H1 (cell line): Measurements from ENCODE around the gene ASAP2. TPM values are rescaled to one million over a fixed set of nuclear protein-coding genes. Genes with fewer than 3 reads are reported as not detected.

Experiments
- CTCF ChIA-PET: fragments of 300-600 bp; sonication (Branson Sonifier 250); formaldehyde crosslinking; loops from one replicate; lab custom pipeline; 2021; ENCODE audit not compliant: partially characterized antibody; lab: Charles Lee
- POLR2A ChIA-PET: fragments of 300-600 bp; sonication (Branson Sonifier 250); formaldehyde crosslinking; loops from one replicate; lab custom pipeline; 2021; ENCODE audit warnings: inconsistent platforms; ENCODE audit not compliant: partially characterized antibody; lab: Charles Lee
- DNase-seq, 2 experiments: peaks; one replicate each; pipeline versions ENCODE4 v3.0.0 to v3.0.0-alpha.2; 2010 to 2022; ENCODE audit warnings: low spot score in 2 of 2, low read depth in 1 of 2, mixed read lengths in 1 of 2
- FAIRE-seq: peaks from 2 replicates; lab custom pipeline; 2011; peaks lifted over from hg19 to GRCh38; lab: Jason Lieb, UNC
- H2AFZ ChIP-seq: 2 replicates; pipeline ENCODE4 v1.8.1; 2012; ENCODE audit warnings: low read length, inconsistent platforms
- H2AK5ac ChIP-seq: 2 replicates; pipeline ENCODE4 v1.6.1; 2013; ENCODE audit warnings: low read depth, low read length
- H2BK120ac ChIP-seq: replicated peaks from 2 replicates; pipeline ENCODE3; 2013; ENCODE audit warnings: low read depth, low read length, inconsistent platforms
- H2BK12ac ChIP-seq: 2 replicates; pipeline ENCODE4 v1.6.1; 2013; ENCODE audit warnings: low read depth, low read length
- H2BK15ac ChIP-seq: 2 replicates; pipeline ENCODE4 v1.6.1; 2013; ENCODE audit warnings: low read length
- H2BK20ac ChIP-seq: 2 replicates; pipeline ENCODE4 v1.6.1; 2013; ENCODE audit warnings: low read length
- H2BK5ac ChIP-seq: 2 replicates; pipeline ENCODE4 v1.6.1; 2013; ENCODE audit warnings: low read depth, low read length
- H3K14ac ChIP-seq: 2 replicates; pipeline ENCODE4 v1.6.1; 2013; ENCODE audit warnings: inconsistent platforms; ENCODE audit not compliant: insufficient read length
- H3K18ac ChIP-seq: 2 replicates; pipeline ENCODE4 v1.6.1; 2013; ENCODE audit warnings: low read length; ENCODE audit errors: extremely low read depth
- H3K23ac ChIP-seq: 2 replicates; pipeline ENCODE4 v1.6.1; 2013; ENCODE audit warnings: inconsistent platforms; ENCODE audit not compliant: insufficient read length
- H3K23me2 ChIP-seq: 2 replicates; pipeline ENCODE4 v1.6.1; 2013; ENCODE audit warnings: low read depth, low read length
- H3K27ac ChIP-seq: 2 replicates; pipeline ENCODE4 v1.6.1; 2011; ENCODE audit warnings: low read depth, low read length, inconsistent platforms
- H3K27me3 ChIP-seq, 4 experiments: replicated peaks in 1 of 4; 1 replicate in 1 of 4; 2 replicates in 3 of 4; pipeline versions ENCODE4 v1.6.1 to v1.8.1; 2011 to 2013; ENCODE audit warnings: low read length in 3 of 4, mild to moderate bottlenecking in 3 of 4, inconsistent platforms in 2 of 4, mixed read lengths in 2 of 4, moderate library complexity in 1 of 4; ENCODE audit not compliant: control insufficient read depth in 3 of 4, insufficient read depth in 3 of 4; ENCODE audit errors: extremely low read depth in 1 of 4
- H3K36me3 ChIP-seq, 4 experiments: 2 replicates each; pipeline versions ENCODE4 v1.6.1 to v1.8.1; 2011 to 2013; ENCODE audit warnings: mild to moderate bottlenecking in 4 of 4, low read length in 3 of 4, moderate library complexity in 2 of 4, control low read depth in 1 of 4, inconsistent platforms in 1 of 4; ENCODE audit not compliant: insufficient read depth in 4 of 4, control insufficient read depth in 2 of 4
- H3K4ac ChIP-seq: replicated peaks from 2 replicates; pipeline ENCODE3; 2013; ENCODE audit warnings: low read length, low read depth, mixed read lengths, inconsistent platforms; ENCODE audit not compliant: insufficient read length
- H3K4me1 ChIP-seq, 4 experiments: replicated peaks in 1 of 4; 1 replicate in 1 of 4; 2 replicates in 3 of 4; pipeline versions ENCODE4 v1.6.1 to v1.8.1; 2011 to 2013; ENCODE audit warnings: low read length in 3 of 4, inconsistent platforms in 2 of 4, mixed read lengths in 1 of 4; ENCODE audit not compliant: insufficient read depth in 4 of 4, control insufficient read depth in 3 of 4
- H3K4me2 ChIP-seq, 2 experiments: 2 replicates each; pipeline versions ENCODE4 v1.6.1 to v1.8.1; 2011 to 2013; ENCODE audit warnings: low read depth in 2 of 2, low read length in 2 of 2, control low read depth in 1 of 2, inconsistent platforms in 1 of 2, mild to moderate bottlenecking in 1 of 2; ENCODE audit not compliant: insufficient read depth in 1 of 2
- H3K4me3 ChIP-seq, 4 experiments: fragments of 200-600, 300-600 bp in 1 of 4; sonication (generic), shearing (Covaris generic), sonication (Bioruptor Twin) in 1 of 4; 2 replicates each; pipeline versions ENCODE4 v1.5.1 to v1.8.1; 2011 to 2016; ENCODE audit warnings: low read length in 4 of 4, low read depth in 3 of 4, control low read depth in 2 of 4, inconsistent platforms in 2 of 4, mild to moderate bottlenecking in 2 of 4, mixed read lengths in 1 of 4, moderate library complexity in 1 of 4; ENCODE audit not compliant: insufficient read depth in 2 of 4; ENCODE audit errors: extremely low read depth in 1 of 4
- H3K56ac ChIP-seq: replicated peaks from 2 replicates; pipeline ENCODE3; 2013; ENCODE audit warnings: low read depth, mild to moderate bottlenecking, mixed read lengths, low read length, inconsistent platforms; ENCODE audit not compliant: insufficient read length
- H3K79me1 ChIP-seq: 2 replicates; pipeline ENCODE4 v1.6.1; 2013; ENCODE audit warnings: low read depth, low read length, control low read depth
- H3K79me2 ChIP-seq, 2 experiments: 2 replicates each; pipeline versions ENCODE4 v1.6.1 to v1.8.1; 2012 to 2013; ENCODE audit warnings: low read length in 2 of 2, mild to moderate bottlenecking in 2 of 2, inconsistent platforms in 1 of 2; ENCODE audit not compliant: insufficient read depth in 2 of 2, control insufficient read depth in 1 of 2
- H3K9ac ChIP-seq, 4 experiments: replicated peaks in 1 of 4; 1 replicate in 1 of 4; 2 replicates in 3 of 4; pipeline versions ENCODE4 v1.6.1 to v1.8.1; 2011 to 2013; ENCODE audit warnings: low read depth in 3 of 4, low read length in 3 of 4, control low read depth in 2 of 4, mild to moderate bottlenecking in 2 of 4, moderate library complexity in 2 of 4, inconsistent platforms in 1 of 4; ENCODE audit errors: extremely low read depth in 1 of 4
- H3K9me3 ChIP-seq, 2 experiments: 2 replicates each; pipeline versions ENCODE4 v1.6.1 to v1.8.1; 2012 to 2013; ENCODE audit warnings: mild to moderate bottlenecking in 2 of 2, moderate library complexity in 2 of 2, control low read depth in 1 of 2, inconsistent platforms in 1 of 2, low read depth in 1 of 2, low read length in 1 of 2, mixed read lengths in 1 of 2; ENCODE audit not compliant: insufficient read depth in 2 of 2
- H4K20me1 ChIP-seq, 2 experiments: replicated peaks in 1 of 2; 2 replicates each; pipeline versions ENCODE3 to v1.8.1; 2011 to 2013; ENCODE audit warnings: inconsistent platforms in 2 of 2, low read length in 2 of 2, mild to moderate bottlenecking in 1 of 2; ENCODE audit not compliant: insufficient read depth in 2 of 2, control insufficient read depth in 1 of 2
- H4K5ac ChIP-seq: 2 replicates; pipeline ENCODE4 v1.6.1; 2013; ENCODE audit warnings: low read length, low read depth, mixed read lengths, inconsistent platforms; ENCODE audit not compliant: insufficient read length
- H4K8ac ChIP-seq: 2 replicates; pipeline ENCODE4 v1.8.0; 2013; ENCODE audit warnings: mild to moderate bottlenecking, moderate library complexity, low read length, inconsistent platforms; ENCODE audit not compliant: insufficient read depth; ENCODE audit errors: extremely low read depth
- H4K91ac ChIP-seq: replicated peaks from 2 replicates; pipeline ENCODE3; 2013; ENCODE audit warnings: low read length, mixed read lengths, inconsistent platforms; ENCODE audit not compliant: insufficient read length
- ATF2 ChIP-seq: IDR thresholded peaks from 2 replicates; pipeline ENCODE4 v1.6.1; 2012; ENCODE audit warnings: low read length, inconsistent platforms
- ATF3 ChIP-seq: IDR thresholded peaks from 2 replicates; pipeline ENCODE4 v1.6.1; 2011; ENCODE audit warnings: low read depth, mild to moderate bottlenecking, low read length; ENCODE audit not compliant: insufficient read depth
- EP300 ChIP-seq, 2 experiments: IDR thresholded peaks; 1 replicate in 1 of 2; 2 replicates in 1 of 2; pipeline ENCODE4 v1.6.1; 2011 to 2012; ENCODE audit warnings: low read depth in 2 of 2, low read length in 2 of 2, mild to moderate bottlenecking in 2 of 2, borderline replicate concordance in 1 of 2, inconsistent platforms in 1 of 2, moderate library complexity in 1 of 2
- HDAC2 ChIP-seq, 2 experiments: fragments of 300-600 bp in 1 of 2; sonication (generic) in 1 of 2; IDR thresholded peaks; 2 replicates each; pipeline ENCODE4 v1.6.1; 2011 to 2012; ENCODE audit warnings: low read depth in 2 of 2, low read length in 2 of 2, mild to moderate bottlenecking in 2 of 2, moderate library complexity in 2 of 2, borderline replicate concordance in 1 of 2, inconsistent platforms in 1 of 2
- MAFK ChIP-seq: IDR thresholded peaks from 2 replicates; pipeline ENCODE4 v1.6.1; 2012; ENCODE audit warnings: low read depth, mild to moderate bottlenecking, improper control_type of control experiment, low read length
- RAD21 ChIP-seq, 2 experiments: IDR thresholded peaks in 1 of 2; conservative IDR thresholded peaks in 1 of 2; 2 replicates each; pipeline ENCODE4 v1.6.1; 2011; ENCODE audit warnings: low read depth in 2 of 2, low read length in 2 of 2, improper control_type of control experiment in 1 of 2, inconsistent platforms in 1 of 2, mild to moderate bottlenecking in 1 of 2, moderate library complexity in 1 of 2
- RNF2 ChIP-seq: fragments of 200-900, 300-1000 bp; sonication (generic); IDR thresholded peaks from 2 replicates; pipeline ENCODE4 v1.7.1; 2016; ENCODE audit warnings: borderline replicate concordance, low read depth, mild to moderate bottlenecking, antibody characterized with exemption, low read length; ENCODE audit not compliant: poor library complexity, severe bottlenecking; ENCODE audit errors: missing control alignments
- RXRA ChIP-seq: IDR thresholded peaks from 2 replicates; pipeline ENCODE4 v1.6.1; 2011; ENCODE audit warnings: low read depth, mild to moderate bottlenecking, low read length, moderate library complexity; ENCODE audit not compliant: insufficient read depth
- SIRT6 ChIP-seq: IDR thresholded peaks from one replicate; pipeline ENCODE4 v1.7.1; 2012; ENCODE audit warnings: low read length, inconsistent platforms
- YY1 ChIP-seq: IDR thresholded peaks from 2 replicates; pipeline ENCODE4 v1.6.1; 2011; ENCODE audit warnings: low read depth, mild to moderate bottlenecking, low read length
- WGBS, 2 experiments: shearing (Covaris generic) in 1 of 2; methylation state at CpG; one replicate each; pipeline versions ENCODE4 v1.1.6 to v1.1.7; 2013 to 2015; ENCODE audit warnings: low lambda C conversion rate in 2 of 2, mixed read lengths in 2 of 2, inconsistent platforms in 1 of 2, low coverage in 1 of 2, missing lambda C conversion rate in 1 of 2; ENCODE audit not compliant: insufficient replicate concordance in 2 of 2, insufficient coverage in 1 of 2, insufficient read length in 1 of 2; ENCODE audit errors: extremely low coverage in 1 of 2, missing lambda C conversion rate in 1 of 2; 5-methylcytosine and 5-hydroxymethylcytosine counted together
- polyA plus RNA-seq, 7 experiments: library from polyadenylated mRNA; depleted of rRNA in 3 of 7; stranded (reverse) in 5 of 7; unstranded in 2 of 7; fragments of >200 nt in 5 of 7; fragments of 200-250 nt in 2 of 7; gene quantifications; 1 replicate in 5 of 7; 2 replicates in 1 of 7; 4 replicates in 1 of 7; pipeline versions ENCODE4 v1.2.1 to v1.2.3, GENCODE V29; 2011 to 2013; ENCODE audit warnings: missing spikeins in 2 of 7, mixed read lengths in 2 of 7
- total RNA-seq: library from RNA; stranded (reverse); fragmentation: NEBNext Ultra II Directional; extraction: Animal tissue kit (Norgen Biotek cat#: 25700); gene quantifications from 2 replicates; pipeline ENCODE4 v1.2.1, GENCODE V29; 2021

Gene ASAP2
- total and polyA plus RNA-seq, 2 of the 8 experiments (the other 6 are each of a cell fraction or from before 2014, with no cell fraction given) = 10.2 to 18.7 TPM

DNA sequence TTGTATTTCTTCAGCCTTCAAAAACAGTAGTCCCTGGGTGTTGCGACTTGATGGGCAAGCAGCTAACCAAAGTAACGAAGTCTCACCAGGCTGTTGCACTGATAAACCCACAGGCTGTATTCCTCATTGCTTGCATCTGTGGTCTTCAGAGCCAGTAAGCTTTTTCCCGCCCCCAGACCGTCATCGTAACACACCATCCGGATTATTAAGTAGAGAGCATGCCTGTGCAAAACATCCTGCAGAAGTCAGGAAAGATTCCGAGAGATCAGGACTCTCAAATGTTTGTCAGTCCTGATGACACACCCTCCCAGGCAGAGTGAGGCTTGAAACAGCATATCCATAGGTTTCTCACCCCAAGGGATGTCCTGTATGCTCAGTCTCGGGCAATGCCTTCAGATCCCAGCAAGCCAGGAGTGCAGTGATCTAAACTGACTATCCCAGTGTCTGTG is 200.8 kb downstream of the ASAP2 start:
- CTCF ChIA-PET = interaction anchor here (1.7 kb wide), 1 partner anchor 9 kb away, joined by 4 read pairs; no protein-coding TSS in a partner anchor
- Histone ChIP-seq H2BK120ac (no peak overlapping the region), H3K23me2 (no peaks in the 10 kb centered on the region), H3K23ac (no peak overlapping the region), H3K36me3 (peaks cover 0 to 3% (median 0%) of the 10 kb centered on the region in 4 experiments; a peak in 4 of 8 replicates), H3K56ac (no peak overlapping the region), H2AK5ac (no peak overlapping the region), H3K4me1 (no peaks in the 10 kb centered on the region), H3K18ac (no peak overlapping the region), H3K27ac (no peak overlapping the region), H3K27me3 (no peaks in the 10 kb centered on the region), H3K9ac (no peak overlapping the region), H2BK12ac (no peak overlapping the region), H3K4me3 (no peak overlapping the region), H3K14ac (no peak overlapping the region), H2BK20ac (no peak overlapping the region), H4K20me1 (no peaks in the 10 kb centered on the region), H2BK15ac (no peak overlapping the region), H3K79me1 (no peaks in the 10 kb centered on the region), H2AFZ (no peak overlapping the region), H4K91ac (no peak overlapping the region), H3K4me2 (no peak overlapping the region), H4K8ac (no peak overlapping the region), H3K4ac (no peak overlapping the region), H3K9me3 (no peaks in the 10 kb centered on the region), H4K5ac (no peak overlapping the region), H3K79me2 (no peaks in the 10 kb centered on the region), H2BK5ac (no peak overlapping the region)
- no peak for DNase-seq
- POLR2A ChIA-PET = interaction anchor here (0.8 to 0.9 kb wide), 2 partner anchors 23 to 223 kb away, joined by 3 read pairs; partner anchors contain the start of gene YWHAQ
- WGBS, 2 experiments = 95% methylated on average over 8 of the region's 8 CpGs; no CpG with 5 or more reads in 1 of the 2 experiments
- no peak for FAIRE-seq
- TF ChIP-seq EP300 (IDR thresholded peaks at IDR 0.05; ENCODE audit: borderline replicate concordance in 1 of 2, low read depth in 2 of 2, low read length in 2 of 2) (no peak), RNF2 (no peak), RAD21 (IDR thresholded peaks at IDR 0.05 in 1 of 2, conservative IDR thresholded peaks at IDR 0.05 in 1 of 2; ENCODE audit: low read depth in 2 of 2, low read length in 2 of 2) (no peak), SIRT6 (no peak), RXRA (no peak), HDAC2 (IDR thresholded peaks at IDR 0.05; ENCODE audit: borderline replicate concordance in 1 of 2, low read depth in 2 of 2, low read length in 2 of 2) (no peak), ATF3 (no peak), ATF2 (no peak), YY1 (no peak), MAFK (no peak)
